Stimulated activated CD8-positive, alpha-beta memory T cell treated with anti-CD3 and anti-CD28 coated beads, Interleukin-4, amount 100 ng/mL, for 24 hours (primary cell): ENCODE measurements around the gene RGS16.

Experiments
- DNase-seq: peaks from one replicate; pipeline ENCODE4 v3.0.0-alpha.2; 2020; ENCODE audit warnings: low read depth

Gene RGS16

DNA sequence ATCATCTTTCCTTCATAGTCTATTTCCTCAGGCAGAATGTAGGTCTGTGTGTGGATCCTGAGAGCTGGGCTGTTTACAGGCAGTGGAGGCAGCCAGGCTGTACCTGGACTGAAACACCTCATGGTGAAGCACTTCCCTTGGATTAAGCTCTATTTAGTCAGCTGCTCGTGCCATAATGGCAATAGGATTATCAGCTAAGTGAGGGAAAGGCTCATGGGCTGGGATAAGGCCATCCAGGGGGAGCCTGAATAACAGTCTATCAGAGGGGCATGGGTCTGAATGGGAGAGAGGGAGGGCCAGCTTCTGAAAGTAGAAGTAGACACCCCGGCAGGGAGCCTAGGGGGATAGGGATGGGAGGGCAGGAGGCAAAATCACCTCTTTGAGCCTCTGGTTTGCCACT lies 23.5 kb downstream of the RGS16 start:
- no peak for DNase-seq

DNA sequence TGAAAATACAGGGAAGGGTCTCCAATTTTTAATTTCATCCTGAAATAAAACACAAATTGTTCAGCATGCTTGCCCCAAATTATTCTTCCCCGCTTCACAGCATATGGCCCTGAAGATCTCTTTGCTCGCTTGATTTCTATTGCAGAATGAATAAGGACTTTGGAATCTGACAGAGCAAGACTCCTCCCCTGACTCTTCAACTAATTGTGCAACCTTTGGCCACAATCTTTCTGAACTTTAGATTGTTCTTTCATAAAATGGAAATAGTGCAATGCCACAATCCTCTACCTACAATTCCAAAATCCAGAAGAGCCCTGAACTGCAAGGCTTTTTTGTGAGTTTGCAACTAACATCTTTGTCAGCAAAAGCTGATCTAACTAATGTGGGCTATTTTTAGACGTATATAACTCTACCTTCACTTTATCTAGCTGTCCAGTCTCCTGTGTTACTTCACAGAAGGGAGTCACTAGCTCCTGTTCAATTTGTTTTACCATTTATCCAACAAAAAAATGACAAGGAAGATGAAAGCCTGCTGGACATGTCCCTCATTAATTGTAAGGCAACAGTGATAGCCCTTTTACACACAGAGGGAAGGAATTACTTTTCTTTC lies 28.5 kb downstream of the RGS16 start:
- no peak for DNase-seq

DNA sequence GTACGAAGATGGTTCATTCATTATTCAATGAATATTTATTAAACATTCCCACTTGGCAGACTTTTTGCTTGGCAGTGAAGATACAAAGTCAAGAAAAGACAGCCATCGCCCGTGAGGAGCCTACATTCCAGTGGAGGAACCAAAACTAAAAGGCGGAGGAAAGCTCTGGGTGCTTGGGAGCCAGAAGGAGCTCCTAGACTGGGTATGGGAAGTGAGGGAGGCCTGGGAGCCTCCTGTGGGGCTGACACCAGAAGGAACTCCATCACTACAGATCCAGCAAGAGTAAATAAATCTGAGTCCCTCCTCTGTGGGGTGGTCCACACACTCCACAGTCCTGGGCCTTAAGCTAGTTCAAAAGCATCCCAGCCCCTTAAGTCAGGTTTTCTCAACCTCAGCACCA lies 30.0 kb downstream of the RGS16 start:
- no peak for DNase-seq

- no peak for DNase-seq
Measured at GRCh38 chr1:182570611-182570970, 33.6 kb downstream of the RGS16 start.

DNA sequence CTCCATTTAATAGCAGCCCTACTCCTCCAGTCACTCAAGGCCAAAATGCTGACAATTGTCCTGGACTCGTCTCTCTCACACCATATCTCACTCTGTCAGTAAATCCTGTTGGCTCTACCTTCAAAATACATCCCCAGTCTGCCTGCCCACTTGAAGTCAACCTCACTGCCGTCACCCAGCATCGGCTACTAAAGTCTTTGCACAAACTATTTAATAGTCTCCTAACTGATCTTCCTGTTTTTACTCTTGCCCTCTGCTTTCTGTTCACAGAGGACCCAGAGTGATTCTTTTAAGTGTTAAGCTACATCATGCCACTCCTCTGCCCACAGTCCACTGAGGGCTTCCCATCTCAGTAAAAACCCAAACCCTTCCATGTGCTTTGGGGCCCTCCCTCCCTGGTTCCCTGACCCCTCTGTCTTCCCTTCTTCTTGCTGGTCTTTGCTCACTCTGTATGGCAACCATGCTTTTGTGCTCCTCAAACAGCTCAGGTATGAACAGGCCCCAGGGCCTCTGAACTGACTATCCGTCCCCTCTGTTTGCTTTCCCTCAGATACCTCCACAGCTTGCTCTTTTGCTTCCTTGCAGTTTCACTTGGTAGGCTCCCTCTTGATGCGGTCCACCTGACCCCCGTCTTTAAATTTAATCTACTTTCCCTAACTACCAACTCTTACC lies 34.1 kb downstream of the RGS16 start:
- DNase-seq = no peak

- DNase-seq = no peak
Measured at GRCh38 chr1:182568647-182569284, 35.4 kb downstream of the RGS16 start.

DNA sequence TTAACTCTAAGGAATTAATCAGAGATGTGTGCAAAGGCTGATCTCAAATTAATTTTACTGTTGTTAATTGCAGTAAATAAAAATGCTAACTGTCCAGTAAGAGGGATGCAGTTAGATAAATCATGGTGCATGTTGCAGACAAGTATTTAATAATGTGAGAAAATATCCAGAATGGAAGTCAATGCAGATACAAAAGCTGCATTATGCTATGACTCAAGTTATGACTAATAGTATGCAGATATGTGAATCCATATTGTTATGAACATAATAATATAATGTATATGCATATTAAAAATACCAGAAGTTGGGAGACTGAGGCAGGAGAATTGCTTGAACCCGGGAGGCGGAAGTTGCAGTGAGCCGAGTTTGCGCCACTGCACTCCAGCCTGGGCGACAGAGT lies 36.6 kb downstream of the RGS16 start:
- no peak for DNase-seq

- DNase-seq = no peak
Measured at GRCh38 chr1:182565537-182565936, 38.7 kb downstream of the RGS16 start.

DNA sequence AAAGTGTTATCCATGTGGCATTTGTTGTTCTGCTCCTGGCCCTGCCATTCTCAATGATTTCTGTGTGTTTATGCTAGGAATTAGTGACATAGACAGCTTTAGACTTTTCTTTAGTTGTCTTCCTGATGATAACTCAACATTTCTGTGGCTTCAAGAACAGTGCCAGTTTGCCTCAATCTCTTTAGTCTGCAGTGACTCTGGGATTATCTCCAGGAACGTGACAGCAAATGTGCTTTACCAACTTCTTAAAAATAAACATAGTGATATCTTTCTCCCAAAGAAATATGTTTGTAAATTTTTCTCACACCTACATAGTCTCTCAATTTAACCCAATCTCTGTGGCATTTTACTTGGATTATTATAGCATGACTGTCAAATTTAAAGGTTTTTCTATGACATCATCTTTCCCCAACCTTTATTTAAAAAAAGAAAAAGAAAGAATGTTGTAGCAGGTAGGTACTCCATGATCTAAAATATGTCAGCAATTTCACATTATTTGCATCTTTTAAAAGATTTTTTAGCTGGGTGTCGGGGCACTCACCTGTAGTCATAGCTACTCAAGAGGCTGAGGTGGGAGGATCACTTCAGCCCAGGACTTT lies 39.7 kb downstream of the RGS16 start:
- DNase-seq = no peak

DNA sequence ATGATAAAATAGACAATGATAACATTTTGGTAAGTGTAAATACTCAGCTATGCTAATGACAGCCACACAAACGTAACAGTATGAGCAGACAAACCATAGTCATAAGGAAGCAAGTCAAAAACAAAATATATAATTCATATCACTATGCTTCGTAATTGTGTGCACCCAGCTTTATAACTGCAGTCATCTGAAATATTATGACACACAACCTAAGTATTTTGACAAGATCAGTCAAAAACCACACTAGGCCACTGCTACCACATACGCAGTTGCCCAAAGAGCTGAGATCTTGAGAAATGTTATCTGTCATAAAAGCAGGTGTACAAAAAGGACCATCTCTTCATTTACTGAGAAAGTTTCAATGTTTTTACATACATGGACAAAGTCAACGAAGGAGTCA lies 41.1 kb downstream of the RGS16 start:
- DNase-seq = no peak

- no peak for DNase-seq
Measured at GRCh38 chr1:182561456-182561855, 42.7 kb downstream of the RGS16 start.

- no peak for DNase-seq
Measured at GRCh38 chr1:182560392-182560984, 43.7 kb downstream of the RGS16 start.

- DNase-seq = no peak
Measured at GRCh38 chr1:182556279-182556678, 47.9 kb downstream of the RGS16 start.

DNA sequence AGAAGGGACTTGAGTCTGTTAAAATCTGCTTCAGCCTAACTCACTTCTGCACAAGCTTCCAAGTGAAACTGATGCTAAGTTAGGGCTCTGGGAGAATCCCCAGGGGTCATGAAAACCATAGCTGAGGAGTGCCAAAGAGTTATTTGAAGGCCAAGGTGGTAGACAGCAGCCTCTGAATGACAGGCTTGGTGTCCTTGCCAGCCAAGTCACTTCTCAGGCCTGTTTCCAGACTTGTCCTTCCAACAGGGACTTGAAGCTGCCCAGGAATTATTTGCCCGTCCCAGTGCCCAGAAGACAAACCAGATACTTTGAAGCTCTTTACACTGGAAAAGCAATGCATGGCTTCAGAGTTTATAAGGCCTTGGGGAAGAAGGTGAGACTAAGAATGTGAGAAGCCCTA lies 48.7 kb downstream of the RGS16 start:
- no peak for DNase-seq

- DNase-seq = no peak
Measured at GRCh38 chr1:182552527-182552926, 51.7 kb downstream of the RGS16 start.

DNA sequence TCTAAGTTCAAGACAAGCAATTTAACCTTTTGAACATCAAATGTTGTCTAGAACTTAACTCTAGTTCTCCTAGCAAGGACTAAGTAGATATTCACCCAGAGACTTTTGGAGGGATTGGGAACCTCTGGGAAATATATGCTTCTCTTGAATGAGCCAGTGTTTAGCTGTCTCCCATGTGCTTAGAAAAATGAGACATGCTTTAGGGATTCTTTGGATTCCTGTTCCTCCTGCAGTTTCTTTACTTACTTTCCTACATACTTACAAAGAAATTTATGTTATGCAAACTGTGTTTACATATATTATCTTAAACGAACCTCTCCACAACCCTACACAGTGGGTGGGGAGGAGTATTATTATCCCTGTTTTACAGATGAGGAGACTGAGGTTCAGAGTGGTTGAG lies 54.4 kb downstream of the RGS16 start:
- no peak for DNase-seq

DNA sequence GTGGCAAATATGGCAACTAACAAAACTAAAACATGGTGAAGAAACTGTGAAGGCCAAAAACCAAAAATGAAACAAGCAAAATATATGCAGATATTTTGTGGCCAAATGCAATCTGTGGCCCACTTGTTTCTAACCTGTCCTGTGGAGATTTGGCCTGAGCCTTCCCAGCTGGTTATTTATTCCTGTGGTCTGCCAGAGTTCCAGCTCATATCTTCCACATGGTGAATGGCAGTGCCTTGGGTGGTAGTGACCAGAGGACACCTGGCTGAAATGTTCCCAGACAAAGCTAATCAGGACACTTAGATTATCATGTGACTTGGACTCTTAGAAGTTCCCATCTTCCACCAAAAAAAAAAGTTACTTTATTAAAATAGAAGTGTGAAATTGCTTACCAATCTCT lies 54.8 kb downstream of the RGS16 start:
- no peak for DNase-seq
